ENCODE measurements around the gene PRIM2.
"Not testable (repeated sequence)": the region's sequence is repeated elsewhere in the genome, so short reads cannot be mapped to it uniquely, and the experiment has no call there.

The PRIM2 gene

DNA sequence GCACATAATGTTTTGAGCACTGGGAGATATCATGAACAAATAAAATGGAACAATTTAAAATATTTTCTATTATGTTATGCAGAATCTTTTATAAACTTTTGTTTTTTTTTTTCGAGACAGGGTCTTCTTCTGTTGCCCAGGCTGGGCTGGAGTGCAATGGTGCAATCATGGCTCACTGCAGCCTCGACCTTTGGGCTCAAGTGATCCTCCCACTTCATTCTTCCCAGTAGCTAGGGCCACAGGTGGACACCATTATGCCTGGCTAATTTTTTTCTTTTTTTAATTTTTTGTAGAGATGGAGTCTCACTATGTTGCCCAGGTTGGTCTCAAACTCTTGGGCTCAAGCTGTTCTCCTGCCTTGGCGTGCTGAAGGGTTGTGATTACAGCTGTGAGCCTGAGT lies 220.5 kb downstream of the PRIM2 start:
- not testable (repeated sequence) for DNase-seq (ENCODE audit: low read depth); H3K4me3 ChIP-seq (ENCODE audit: low read depth, low read length)

DNA sequence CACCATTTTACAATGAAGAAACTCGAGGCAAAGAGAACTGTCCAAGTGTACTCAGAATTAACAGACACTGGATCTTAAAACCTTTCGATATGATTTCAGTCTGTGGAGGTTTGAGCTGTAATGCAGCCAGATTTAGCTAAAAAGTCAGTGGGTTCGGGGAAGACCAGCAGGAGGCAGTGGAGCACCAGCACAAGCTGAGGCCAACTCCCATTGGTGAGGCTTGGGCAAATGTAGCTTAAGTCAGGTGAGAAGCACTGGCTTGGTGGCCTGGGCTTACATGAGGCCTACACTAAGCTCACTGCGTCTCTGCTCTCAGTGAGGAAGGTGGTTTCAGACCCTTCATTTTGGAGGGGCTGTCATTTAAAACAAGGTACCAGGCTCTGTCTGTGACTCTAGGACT lies 234.5 kb downstream of the PRIM2 start:
- H3K4me3 ChIP-seq (ENCODE audit: low read depth, low read length); DNase-seq (ENCODE audit: low read depth): not testable (repeated sequence)

GRCh38 chr6:57557855-57558254 lies 240.4 kb downstream of the PRIM2 start:
- not testable (repeated sequence) for DNase-seq (ENCODE audit: low read depth); H3K4me3 ChIP-seq (ENCODE audit: low read depth, low read length)

DNA sequence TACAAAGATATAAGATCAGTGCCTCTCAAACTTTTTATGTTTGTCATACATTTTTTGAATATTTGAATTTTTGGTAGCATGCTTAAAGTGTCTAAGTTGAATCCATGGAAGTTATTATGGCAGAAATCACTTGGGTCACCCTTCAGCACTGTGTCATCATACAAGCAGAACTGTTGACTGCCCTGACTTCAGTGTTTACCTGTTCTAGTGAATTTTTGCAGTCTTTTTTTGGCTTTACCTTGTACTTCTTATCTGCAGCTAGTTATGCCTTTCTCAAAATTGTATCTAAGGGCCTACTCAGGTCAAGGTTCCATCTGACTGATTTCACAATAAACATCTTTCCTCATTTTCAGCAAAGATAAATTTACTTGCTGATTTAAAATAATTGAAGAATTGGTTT lies 241.7 kb downstream of the PRIM2 start:
- H3K4me3 ChIP-seq (ENCODE audit: low read depth, low read length); DNase-seq (ENCODE audit: low read depth): not testable (repeated sequence)

GRCh38 chr6:57562233-57562632 lies 244.8 kb downstream of the PRIM2 start:
- not testable (repeated sequence) for DNase-seq (ENCODE audit: low read depth); H3K4me3 ChIP-seq (ENCODE audit: low read depth, low read length)

- DNase-seq (ENCODE audit: low read depth); H3K4me3 ChIP-seq (ENCODE audit: low read depth, low read length): not testable (repeated sequence)
These were observed 254.7 kb downstream of the PRIM2 start for GRCh38 chr6:57572119-57572518.

GRCh38 chr6:57572844-57573243 lies 255.4 kb downstream of the PRIM2 start:
- not testable (repeated sequence) for H3K4me3 ChIP-seq (ENCODE audit: low read depth, low read length); DNase-seq (ENCODE audit: low read depth)

GRCh38 chr6:57577023-57577422 lies 259.6 kb downstream of the PRIM2 start:
- not testable (repeated sequence) for H3K4me3 ChIP-seq (ENCODE audit: low read depth, low read length); DNase-seq (ENCODE audit: low read depth)

DNA sequence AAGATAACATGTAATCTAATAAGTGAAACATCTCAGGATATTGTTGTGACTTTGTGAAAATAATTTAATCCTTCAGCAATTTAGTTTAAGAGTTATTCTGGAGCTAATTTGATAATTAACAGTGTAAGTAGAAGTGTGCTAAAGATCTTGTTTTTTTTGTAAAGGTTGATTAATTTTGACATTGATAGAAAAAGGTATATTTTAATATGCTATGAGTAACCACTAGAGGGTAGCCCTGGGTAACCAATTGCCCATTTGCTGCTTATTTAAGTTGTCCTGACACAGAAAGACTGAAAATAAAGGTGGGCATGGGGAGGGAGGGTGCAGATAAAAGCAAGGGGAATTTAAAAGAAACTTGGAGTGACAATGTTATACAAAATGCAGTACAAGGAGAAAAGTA lies 262.1 kb downstream of the PRIM2 start:
- not testable (repeated sequence) for H3K4me3 ChIP-seq (ENCODE audit: low read depth, low read length); DNase-seq (ENCODE audit: low read depth)

DNA sequence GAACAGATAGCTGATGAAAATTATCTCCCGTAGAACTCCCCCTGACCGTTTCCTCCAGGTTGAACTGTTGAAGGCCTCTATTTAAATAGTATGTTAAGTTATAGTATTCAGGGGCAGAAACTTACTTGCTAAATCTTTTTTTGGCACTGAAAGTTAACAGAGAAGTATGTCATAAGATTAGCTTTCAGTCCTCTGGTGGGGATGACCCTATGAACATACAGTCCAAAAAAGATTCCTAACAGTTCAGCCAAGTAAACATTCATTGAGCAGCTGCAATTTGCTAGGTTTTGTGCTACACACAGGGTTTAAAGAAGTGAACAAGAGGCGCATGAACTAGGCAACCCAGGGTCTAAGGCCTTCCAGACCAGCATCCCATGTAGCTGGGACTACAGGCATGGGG lies 264.2 kb downstream of the PRIM2 start:
- not testable (repeated sequence) for DNase-seq (ENCODE audit: low read depth); H3K4me3 ChIP-seq (ENCODE audit: low read depth, low read length)

DNA sequence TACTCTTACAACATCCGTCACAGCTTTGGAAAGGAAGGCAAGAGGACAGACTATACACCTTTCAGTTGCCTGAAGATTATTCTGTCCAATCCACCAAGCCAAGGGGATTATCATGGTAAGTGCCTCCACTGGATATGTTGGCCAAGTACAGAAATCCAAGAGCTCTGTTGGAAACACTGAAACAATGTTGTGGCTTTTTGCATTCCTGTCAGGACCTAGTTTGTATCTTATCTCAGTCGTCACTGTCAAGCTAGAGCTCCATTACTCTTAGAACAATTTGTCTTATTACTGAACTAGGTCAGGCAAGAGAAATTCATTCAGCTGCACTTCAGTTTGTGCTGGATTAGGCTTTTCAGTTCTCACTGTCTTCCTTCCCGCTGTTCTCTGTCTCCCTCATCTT lies 283.7 kb downstream of the PRIM2 start:
- H3K4me3 ChIP-seq (ENCODE audit: low read depth, low read length); DNase-seq (ENCODE audit: low read depth): not testable (repeated sequence)

GRCh38 chr6:57605303-57605702 lies 287.9 kb downstream of the PRIM2 start:
- not testable (repeated sequence) for H3K4me3 ChIP-seq (ENCODE audit: low read depth, low read length); DNase-seq (ENCODE audit: low read depth)

GRCh38 chr6:57606331-57606730 lies 288.9 kb downstream of the PRIM2 start:
- not testable (repeated sequence) for DNase-seq (ENCODE audit: low read depth)

GRCh38 chr6:57610612-57611011 lies 293.2 kb downstream of the PRIM2 start:
- not testable (repeated sequence) for DNase-seq (ENCODE audit: low read depth); H3K4me3 ChIP-seq (ENCODE audit: low read depth, low read length)

More at GRCh38 chr6:57606331-57606730, 288.9 kb downstream of the PRIM2 start:
- H3K4me3 ChIP-seq (ENCODE audit: low read depth, low read length) = not testable (repeated sequence)

GRCh38 chr6:57618959-57619358 lies 301.5 kb downstream of the PRIM2 start:
- not testable (repeated sequence) for DNase-seq (ENCODE audit: low read depth); H3K4me3 ChIP-seq (ENCODE audit: low read depth, low read length)

DNA sequence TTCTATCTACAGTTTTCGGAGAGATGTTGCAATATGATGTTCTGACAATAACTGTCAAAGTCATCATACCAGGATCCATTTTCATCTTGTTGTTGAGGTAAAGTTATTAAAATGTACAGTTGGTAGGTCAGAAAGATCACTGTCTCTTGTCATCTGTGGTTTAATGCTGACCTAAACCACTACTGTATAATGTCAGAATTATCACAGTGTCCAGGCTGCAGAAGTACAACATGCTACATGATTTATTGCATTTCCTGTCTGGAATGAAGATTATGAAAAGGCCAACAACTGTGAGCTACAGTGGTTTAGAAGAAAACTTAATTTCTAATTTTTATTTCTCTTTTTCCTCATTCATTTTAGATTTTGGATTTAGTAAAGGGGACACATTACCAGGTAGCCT lies 314.3 kb downstream of the PRIM2 start:
- not testable (repeated sequence) for H3K4me3 ChIP-seq (ENCODE audit: low read depth, low read length); DNase-seq (ENCODE audit: low read depth)

GRCh38 chr6:57658526-57658925 lies 341.1 kb downstream of the PRIM2 start:
- peak; percentile 68 for DNase-seq (ENCODE audit: low read depth)

GRCh38 chr6:57659794-57660193 lies 342.4 kb downstream of the PRIM2 start:
- not testable (repeated sequence) for DNase-seq (ENCODE audit: low read depth); H3K4me3 ChIP-seq (ENCODE audit: low read depth, low read length)

More at GRCh38 chr6:57658526-57658925, 341.1 kb downstream of the PRIM2 start:
- not testable (repeated sequence) for H3K4me3 ChIP-seq (ENCODE audit: low read depth, low read length)

GRCh38 chr6:57660940-57661339 lies 343.5 kb downstream of the PRIM2 start:
- DNase-seq (ENCODE audit: low read depth); H3K4me3 ChIP-seq (ENCODE audit: low read depth, low read length): not testable (repeated sequence)

- DNase-seq (ENCODE audit: low read depth); H3K4me3 ChIP-seq (ENCODE audit: low read depth, low read length): not testable (repeated sequence)
These were observed 350.7 kb downstream of the PRIM2 start for GRCh38 chr6:57668108-57668507.

- not testable (repeated sequence) for DNase-seq (ENCODE audit: low read depth); H3K4me3 ChIP-seq (ENCODE audit: low read depth, low read length)
These were observed 353.8 kb downstream of the PRIM2 start for GRCh38 chr6:57671237-57671636.

Measured in skeletal muscle cell (primary cell).